H1 (cell line): ENCODE data around the gene USH2A. TPM values are rescaled to one million over a fixed set of nuclear protein-coding genes. Genes with fewer than 3 reads are reported as not detected.

Experiments used
- CTCF ChIA-PET: fragments of 300-600 bp; sonication (Branson Sonifier 250); formaldehyde crosslinking; loops from one replicate; lab custom pipeline; 2021; ENCODE audit not compliant: partially characterized antibody; lab: Charles Lee
- POLR2A ChIA-PET: fragments of 300-600 bp; sonication (Branson Sonifier 250); formaldehyde crosslinking; loops from one replicate; lab custom pipeline; 2021; ENCODE audit warnings: inconsistent platforms; ENCODE audit not compliant: partially characterized antibody; lab: Charles Lee
- DNase-seq, 2 experiments: peaks; one replicate each; pipeline versions ENCODE4 v3.0.0 to v3.0.0-alpha.2; 2010 to 2022; ENCODE audit warnings: low spot score in 2 of 2, low read depth in 1 of 2, mixed read lengths in 1 of 2
- FAIRE-seq: peaks from 2 replicates; lab custom pipeline; 2011; peaks lifted over from hg19 to GRCh38; lab: Jason Lieb, UNC
- H2AFZ ChIP-seq: 2 replicates; pipeline ENCODE4 v1.8.1; 2012; ENCODE audit warnings: low read length, inconsistent platforms
- H2AK5ac ChIP-seq: 2 replicates; pipeline ENCODE4 v1.6.1; 2013; ENCODE audit warnings: low read depth, low read length
- H2BK120ac ChIP-seq: replicated peaks from 2 replicates; pipeline ENCODE3; 2013; ENCODE audit warnings: low read depth, low read length, inconsistent platforms
- H2BK12ac ChIP-seq: 2 replicates; pipeline ENCODE4 v1.6.1; 2013; ENCODE audit warnings: low read depth, low read length
- H2BK15ac ChIP-seq: 2 replicates; pipeline ENCODE4 v1.6.1; 2013; ENCODE audit warnings: low read length
- H2BK20ac ChIP-seq: 2 replicates; pipeline ENCODE4 v1.6.1; 2013; ENCODE audit warnings: low read length
- H2BK5ac ChIP-seq: 2 replicates; pipeline ENCODE4 v1.6.1; 2013; ENCODE audit warnings: low read depth, low read length
- H3K14ac ChIP-seq: 2 replicates; pipeline ENCODE4 v1.6.1; 2013; ENCODE audit warnings: inconsistent platforms; ENCODE audit not compliant: insufficient read length
- H3K18ac ChIP-seq: 2 replicates; pipeline ENCODE4 v1.6.1; 2013; ENCODE audit warnings: low read length; ENCODE audit errors: extremely low read depth
- H3K23ac ChIP-seq: 2 replicates; pipeline ENCODE4 v1.6.1; 2013; ENCODE audit warnings: inconsistent platforms; ENCODE audit not compliant: insufficient read length
- H3K23me2 ChIP-seq: 2 replicates; pipeline ENCODE4 v1.6.1; 2013; ENCODE audit warnings: low read depth, low read length
- H3K27ac ChIP-seq: 2 replicates; pipeline ENCODE4 v1.6.1; 2011; ENCODE audit warnings: low read depth, low read length, inconsistent platforms
- H3K27me3 ChIP-seq, 4 experiments: replicated peaks in 1 of 4; 1 replicate in 1 of 4; 2 replicates in 3 of 4; pipeline versions ENCODE4 v1.6.1 to v1.8.1; 2011 to 2013; ENCODE audit warnings: low read length in 3 of 4, mild to moderate bottlenecking in 3 of 4, inconsistent platforms in 2 of 4, mixed read lengths in 2 of 4, moderate library complexity in 1 of 4; ENCODE audit not compliant: control insufficient read depth in 3 of 4, insufficient read depth in 3 of 4; ENCODE audit errors: extremely low read depth in 1 of 4
- H3K36me3 ChIP-seq, 4 experiments: 2 replicates each; pipeline versions ENCODE4 v1.6.1 to v1.8.1; 2011 to 2013; ENCODE audit warnings: mild to moderate bottlenecking in 4 of 4, low read length in 3 of 4, moderate library complexity in 2 of 4, control low read depth in 1 of 4, inconsistent platforms in 1 of 4; ENCODE audit not compliant: insufficient read depth in 4 of 4, control insufficient read depth in 2 of 4
- H3K4ac ChIP-seq: replicated peaks from 2 replicates; pipeline ENCODE3; 2013; ENCODE audit warnings: low read length, low read depth, mixed read lengths, inconsistent platforms; ENCODE audit not compliant: insufficient read length
- H3K4me1 ChIP-seq, 4 experiments: replicated peaks in 1 of 4; 1 replicate in 1 of 4; 2 replicates in 3 of 4; pipeline versions ENCODE4 v1.6.1 to v1.8.1; 2011 to 2013; ENCODE audit warnings: low read length in 3 of 4, inconsistent platforms in 2 of 4, mixed read lengths in 1 of 4; ENCODE audit not compliant: insufficient read depth in 4 of 4, control insufficient read depth in 3 of 4
- H3K4me2 ChIP-seq, 2 experiments: 2 replicates each; pipeline versions ENCODE4 v1.6.1 to v1.8.1; 2011 to 2013; ENCODE audit warnings: low read depth in 2 of 2, low read length in 2 of 2, control low read depth in 1 of 2, inconsistent platforms in 1 of 2, mild to moderate bottlenecking in 1 of 2; ENCODE audit not compliant: insufficient read depth in 1 of 2
- H3K4me3 ChIP-seq, 4 experiments: fragments of 200-600, 300-600 bp in 1 of 4; sonication (generic), shearing (Covaris generic), sonication (Bioruptor Twin) in 1 of 4; 2 replicates each; pipeline versions ENCODE4 v1.5.1 to v1.8.1; 2011 to 2016; ENCODE audit warnings: low read length in 4 of 4, low read depth in 3 of 4, control low read depth in 2 of 4, inconsistent platforms in 2 of 4, mild to moderate bottlenecking in 2 of 4, mixed read lengths in 1 of 4, moderate library complexity in 1 of 4; ENCODE audit not compliant: insufficient read depth in 2 of 4; ENCODE audit errors: extremely low read depth in 1 of 4
- H3K56ac ChIP-seq: replicated peaks from 2 replicates; pipeline ENCODE3; 2013; ENCODE audit warnings: low read depth, mild to moderate bottlenecking, mixed read lengths, low read length, inconsistent platforms; ENCODE audit not compliant: insufficient read length
- H3K79me1 ChIP-seq: 2 replicates; pipeline ENCODE4 v1.6.1; 2013; ENCODE audit warnings: low read depth, low read length, control low read depth
- H3K79me2 ChIP-seq, 2 experiments: 2 replicates each; pipeline versions ENCODE4 v1.6.1 to v1.8.1; 2012 to 2013; ENCODE audit warnings: low read length in 2 of 2, mild to moderate bottlenecking in 2 of 2, inconsistent platforms in 1 of 2; ENCODE audit not compliant: insufficient read depth in 2 of 2, control insufficient read depth in 1 of 2
- H3K9ac ChIP-seq, 4 experiments: replicated peaks in 1 of 4; 1 replicate in 1 of 4; 2 replicates in 3 of 4; pipeline versions ENCODE4 v1.6.1 to v1.8.1; 2011 to 2013; ENCODE audit warnings: low read depth in 3 of 4, low read length in 3 of 4, control low read depth in 2 of 4, mild to moderate bottlenecking in 2 of 4, moderate library complexity in 2 of 4, inconsistent platforms in 1 of 4; ENCODE audit errors: extremely low read depth in 1 of 4
- H3K9me3 ChIP-seq, 2 experiments: 2 replicates each; pipeline versions ENCODE4 v1.6.1 to v1.8.1; 2012 to 2013; ENCODE audit warnings: mild to moderate bottlenecking in 2 of 2, moderate library complexity in 2 of 2, control low read depth in 1 of 2, inconsistent platforms in 1 of 2, low read depth in 1 of 2, low read length in 1 of 2, mixed read lengths in 1 of 2; ENCODE audit not compliant: insufficient read depth in 2 of 2
- H4K20me1 ChIP-seq, 2 experiments: replicated peaks in 1 of 2; 2 replicates each; pipeline versions ENCODE3 to v1.8.1; 2011 to 2013; ENCODE audit warnings: inconsistent platforms in 2 of 2, low read length in 2 of 2, mild to moderate bottlenecking in 1 of 2; ENCODE audit not compliant: insufficient read depth in 2 of 2, control insufficient read depth in 1 of 2
- H4K5ac ChIP-seq: 2 replicates; pipeline ENCODE4 v1.6.1; 2013; ENCODE audit warnings: low read length, low read depth, mixed read lengths, inconsistent platforms; ENCODE audit not compliant: insufficient read length
- H4K8ac ChIP-seq: 2 replicates; pipeline ENCODE4 v1.8.0; 2013; ENCODE audit warnings: mild to moderate bottlenecking, moderate library complexity, low read length, inconsistent platforms; ENCODE audit not compliant: insufficient read depth; ENCODE audit errors: extremely low read depth
- H4K91ac ChIP-seq: replicated peaks from 2 replicates; pipeline ENCODE3; 2013; ENCODE audit warnings: low read length, mixed read lengths, inconsistent platforms; ENCODE audit not compliant: insufficient read length
- BCL11A ChIP-seq, 2 experiments: IDR thresholded peaks; one replicate each; pipeline ENCODE4 v1.6.1; 2011; ENCODE audit warnings: low read depth in 2 of 2, low read length in 2 of 2, mild to moderate bottlenecking in 2 of 2
- CHD1 ChIP-seq: IDR thresholded peaks from 2 replicates; pipeline ENCODE4 v1.6.1; 2012; ENCODE audit warnings: low read depth, low read length, improper control_type of control experiment
- CREB1 ChIP-seq: IDR thresholded peaks from 2 replicates; pipeline ENCODE4 v1.6.1; 2012; ENCODE audit warnings: inconsistent platforms
- KDM1A ChIP-seq: fragments of 200-600, 300-600 bp; sonication (generic); IDR thresholded peaks from 2 replicates; pipeline ENCODE4 v1.7.1; 2016; ENCODE audit warnings: mild to moderate bottlenecking, low read length, borderline replicate concordance
- RAD21 ChIP-seq, 2 experiments: IDR thresholded peaks in 1 of 2; conservative IDR thresholded peaks in 1 of 2; 2 replicates each; pipeline ENCODE4 v1.6.1; 2011; ENCODE audit warnings: low read depth in 2 of 2, low read length in 2 of 2, improper control_type of control experiment in 1 of 2, inconsistent platforms in 1 of 2, mild to moderate bottlenecking in 1 of 2, moderate library complexity in 1 of 2
- RXRA ChIP-seq: IDR thresholded peaks from 2 replicates; pipeline ENCODE4 v1.6.1; 2011; ENCODE audit warnings: low read depth, mild to moderate bottlenecking, low read length, moderate library complexity; ENCODE audit not compliant: insufficient read depth
- SRF ChIP-seq: IDR thresholded peaks from 2 replicates; pipeline ENCODE4 v1.6.1; 2011; ENCODE audit warnings: mild to moderate bottlenecking, low read depth, low read length, moderate library complexity
- WGBS, 2 experiments: shearing (Covaris generic) in 1 of 2; methylation state at CpG; one replicate each; pipeline versions ENCODE4 v1.1.6 to v1.1.7; 2013 to 2015; ENCODE audit warnings: low lambda C conversion rate in 2 of 2, mixed read lengths in 2 of 2, inconsistent platforms in 1 of 2, low coverage in 1 of 2, missing lambda C conversion rate in 1 of 2; ENCODE audit not compliant: insufficient replicate concordance in 2 of 2, insufficient coverage in 1 of 2, insufficient read length in 1 of 2; ENCODE audit errors: extremely low coverage in 1 of 2, missing lambda C conversion rate in 1 of 2; 5-methylcytosine and 5-hydroxymethylcytosine counted together
- polyA plus RNA-seq, 7 experiments: library from polyadenylated mRNA; depleted of rRNA in 3 of 7; stranded (reverse) in 5 of 7; unstranded in 2 of 7; fragments of >200 nt in 5 of 7; fragments of 200-250 nt in 2 of 7; gene quantifications; 1 replicate in 5 of 7; 2 replicates in 1 of 7; 4 replicates in 1 of 7; pipeline versions ENCODE4 v1.2.1 to v1.2.3, GENCODE V29; 2011 to 2013; ENCODE audit warnings: missing spikeins in 2 of 7, mixed read lengths in 2 of 7
- total RNA-seq: library from RNA; stranded (reverse); fragmentation: NEBNext Ultra II Directional; extraction: Animal tissue kit (Norgen Biotek cat#: 25700); gene quantifications from 2 replicates; pipeline ENCODE4 v1.2.1, GENCODE V29; 2021
- TF ChIP-seq, protein P1 (sequence below): IDR thresholded peaks from 2 replicates; pipeline ENCODE4 v1.6.1; 2012; ENCODE audit warnings: inconsistent platforms
- TF ChIP-seq, protein P2 (sequence below): IDR thresholded peaks from 2 replicates; pipeline ENCODE4 v1.6.1; 2012; ENCODE audit warnings: inconsistent platforms

Gene USH2A
- total and polyA plus RNA-seq, 2 of the 8 experiments (the other 6 are each of a cell fraction or from before 2014, with no cell fraction given), result 0.02 to 0.17 TPM

DNA sequence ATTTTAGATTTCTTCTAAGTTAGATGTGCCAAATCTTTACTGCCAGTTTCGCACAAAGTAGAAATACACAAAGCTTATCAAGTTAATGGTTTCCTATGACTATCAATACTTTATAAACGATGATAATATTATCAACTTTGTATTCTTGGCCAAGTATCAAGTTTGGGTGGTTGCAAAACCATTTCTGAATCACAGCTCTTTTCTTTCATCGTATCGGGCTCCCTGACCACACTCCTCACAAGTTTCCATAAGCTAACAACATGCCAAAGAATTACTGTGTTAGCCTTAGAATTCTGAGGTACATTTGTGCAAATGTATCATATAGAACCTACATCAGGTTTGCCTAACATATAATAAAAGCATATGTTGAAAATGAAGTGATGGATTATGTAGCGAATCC is 545.1 kb downstream of the USH2A start:
- DNase-seq (no peak), FAIRE-seq (no peak)
- no peak overlapping the region for H2BK12ac ChIP-seq
- H4K20me1 ChIP-seq, result no peaks in the 10 kb centered on the region
- no peak overlapping the region for H3K4me2 ChIP-seq
- H4K91ac ChIP-seq, result no peak overlapping the region
- ChIA-PET POLR2A (no interaction called here), CTCF (no interaction called here)
- H3K23ac ChIP-seq, result no peak overlapping the region
- H3K4me3 ChIP-seq, result no peak overlapping the region
- no peaks in the 10 kb centered on the region for H3K4me1 ChIP-seq
- no peak overlapping the region for H3K14ac ChIP-seq
- no peak overlapping the region for H2AK5ac ChIP-seq
- no peaks in the 10 kb centered on the region for H3K79me2 ChIP-seq
- no peaks in the 10 kb centered on the region for H3K27me3 ChIP-seq
- H3K18ac ChIP-seq, result no peak overlapping the region
- no peak overlapping the region for H2AFZ ChIP-seq
- H4K5ac ChIP-seq, result no peak overlapping the region
- no peak overlapping the region for H4K8ac ChIP-seq
- H3K9me3 ChIP-seq, result no peaks in the 10 kb centered on the region
- no peak overlapping the region for H2BK120ac ChIP-seq
- no peak overlapping the region for H3K27ac ChIP-seq
- H2BK5ac ChIP-seq, result no peak overlapping the region
- H3K23me2 ChIP-seq, result no peaks in the 10 kb centered on the region
- no peak overlapping the region for H3K9ac ChIP-seq
- WGBS, 2 experiments, result 85% methylated on average over 5 of the region's 5 CpGs; no CpG with 5 or more reads in 1 of the 2 experiments
- no peak overlapping the region for H3K56ac ChIP-seq
- no peak overlapping the region for H2BK15ac ChIP-seq
- no peak overlapping the region for H2BK20ac ChIP-seq
- H3K36me3 ChIP-seq, result no peaks in the 10 kb centered on the region
- H3K4ac ChIP-seq, result no peak overlapping the region
- no peaks in the 10 kb centered on the region for H3K79me1 ChIP-seq
- TF ChIP-seq CREB1 (no peak), SRF (no peak), BCL11A (IDR thresholded peaks at IDR 0.05; ENCODE audit: low read depth in 2 of 2, low read length in 2 of 2) (no peak), CHD1 (no peak), RAD21 (IDR thresholded peaks at IDR 0.05 in 1 of 2, conservative IDR thresholded peaks at IDR 0.05 in 1 of 2; ENCODE audit: low read depth in 2 of 2, low read length in 2 of 2) (no peak), RXRA (no peak), KDM1A (no peak)
- TF ChIP-seq, protein P1, sequence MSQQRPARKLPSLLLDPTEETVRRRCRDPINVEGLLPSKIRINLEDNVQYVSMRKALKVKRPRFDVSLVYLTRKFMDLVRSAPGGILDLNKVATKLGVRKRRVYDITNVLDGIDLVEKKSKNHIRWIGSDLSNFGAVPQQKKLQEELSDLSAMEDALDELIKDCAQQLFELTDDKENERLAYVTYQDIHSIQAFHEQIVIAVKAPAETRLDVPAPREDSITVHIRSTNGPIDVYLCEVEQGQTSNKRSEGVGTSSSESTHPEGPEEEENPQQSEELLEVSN, result no peak
- TF ChIP-seq, protein P2, sequence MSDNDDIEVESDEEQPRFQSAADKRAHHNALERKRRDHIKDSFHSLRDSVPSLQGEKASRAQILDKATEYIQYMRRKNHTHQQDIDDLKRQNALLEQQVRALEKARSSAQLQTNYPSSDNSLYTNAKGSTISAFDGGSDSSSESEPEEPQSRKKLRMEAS, result no peak
